Osteoblast (primary cell): Measurements from ENCODE around the gene COQ10A. TPM values are rescaled to one million over a fixed set of nuclear protein-coding genes. Genes with fewer than 3 reads are reported as not detected.

Source experiments
- DNase-seq: peaks from one replicate; pipeline ENCODE4 v3.0.0; 2011; ENCODE audit warnings: low spot score, mixed read lengths; ENCODE audit not compliant: insufficient read length; ENCODE audit errors: missing footprints
- H2AFZ ChIP-seq: 2 replicates; pipeline ENCODE4 v1.6.0; 2011; ENCODE audit warnings: mild to moderate bottlenecking, low read length
- H3K27ac ChIP-seq: 2 replicates; pipeline ENCODE4 v1.5.1; 2011; ENCODE audit warnings: mild to moderate bottlenecking, low read depth, low read length, moderate library complexity
- H3K27me3 ChIP-seq: 2 replicates; pipeline ENCODE4 v1.6.0; 2012; ENCODE audit warnings: mild to moderate bottlenecking, control low read depth, inconsistent platforms, low read length, moderate library complexity; ENCODE audit not compliant: insufficient read depth
- H3K36me3 ChIP-seq: 2 replicates; pipeline ENCODE4 v1.5.1; 2011; ENCODE audit warnings: mild to moderate bottlenecking, low read length, control low read depth, moderate library complexity; ENCODE audit not compliant: insufficient read depth
- H3K4me1 ChIP-seq: 2 replicates; pipeline ENCODE4 v1.5.1; 2011; ENCODE audit warnings: mild to moderate bottlenecking, low read length, control low read depth, moderate library complexity; ENCODE audit not compliant: insufficient read depth
- H3K4me2 ChIP-seq: 2 replicates; pipeline ENCODE4 v1.6.0; 2011; ENCODE audit warnings: mild to moderate bottlenecking, low read length; ENCODE audit not compliant: insufficient read depth
- H3K4me3 ChIP-seq: fragments of 200-600 bp; sonication (generic); 3 replicates; pipeline ENCODE4 v1.5.1; 2012; ENCODE audit warnings: mild to moderate bottlenecking, low read length, inconsistent platforms; ENCODE audit not compliant: insufficient read depth
- H3K79me2 ChIP-seq: 2 replicates; pipeline ENCODE4 v1.6.0; 2012; ENCODE audit warnings: mild to moderate bottlenecking, low read length, control low read depth, inconsistent platforms; ENCODE audit not compliant: insufficient read depth
- H3K9me3 ChIP-seq: 2 replicates; pipeline ENCODE4 v1.5.1; 2011; ENCODE audit warnings: low read depth, low read length, control low read depth
- H4K20me1 ChIP-seq: 2 replicates; pipeline ENCODE4 v1.6.0; 2012; ENCODE audit warnings: mild to moderate bottlenecking, low read length, control low read depth; ENCODE audit not compliant: insufficient read depth
- total RNA-seq: library from RNA; depleted of rRNA; stranded (reverse); fragments of >200 nt; gene quantifications from 2 replicates; pipeline ENCODE4 v1.2.3, GENCODE V29; 2012
- TF ChIP-seq, protein P1 (sequence below): IDR thresholded peaks from 2 replicates; pipeline ENCODE4 v1.5.1; 2011; ENCODE audit warnings: mild to moderate bottlenecking, low read depth, low read length, moderate library complexity; ENCODE audit errors: extremely low read depth

COQ10A gene
- total RNA-seq, 1 donor, result 10.1 TPM

DNA sequence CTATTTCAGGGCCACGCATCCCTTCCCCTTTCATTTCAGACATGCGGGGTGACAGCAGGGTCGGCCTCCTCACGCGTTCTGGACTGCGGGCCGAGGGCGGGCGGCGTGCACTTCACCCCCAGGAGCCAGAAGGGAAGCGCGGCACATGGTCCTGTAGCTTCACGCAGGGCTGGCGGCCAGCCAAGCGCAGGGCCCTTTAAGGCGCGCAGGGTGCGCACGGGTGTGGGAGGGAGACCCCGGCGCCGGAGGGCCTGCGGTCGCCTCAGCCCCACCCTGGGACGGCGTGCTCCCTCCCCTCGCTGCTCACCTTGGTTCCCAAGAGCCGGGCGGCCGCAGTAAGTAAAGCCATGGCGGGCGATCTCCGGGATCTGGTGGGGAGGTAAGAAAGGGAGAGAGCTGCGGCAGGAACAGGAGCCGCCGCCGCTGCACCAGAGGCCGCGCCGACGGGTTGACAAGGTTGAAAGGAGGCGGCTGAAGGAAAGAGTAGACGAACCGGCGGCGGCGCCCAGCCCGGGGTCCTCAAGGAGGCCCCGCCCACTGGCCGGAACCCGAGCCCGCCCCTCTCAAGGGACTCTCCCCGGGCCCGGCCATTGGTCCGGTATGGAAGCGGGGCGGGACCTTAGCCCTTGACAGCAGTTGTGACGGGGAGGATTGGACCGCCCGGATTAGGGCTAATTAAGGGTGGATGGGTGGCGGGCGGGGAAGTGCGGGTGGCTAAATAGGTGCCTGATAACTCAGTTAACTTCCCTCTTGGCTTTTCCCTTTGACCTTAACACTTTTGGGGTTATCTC lies 33.3 kb downstream of the COQ10A start, which contains the start of gene CS:
CS (minus strand) TSS at position 478 of the 791 bp plus-strand sequence; CDS start at position 349, 129 bp downstream.
- Histone ChIP-seq H3K27ac (peak within 1 kb of the TSS; percentile 89), H3K4me1 (peaks cover 22% of the 10 kb centered on the region), H3K27me3 (no peaks in the 10 kb centered on the region), H2AFZ (peak within 1 kb of the TSS; percentile 96), H3K4me3 (peak within 1 kb of the TSS; percentile 99), H4K20me1 (peaks cover 16% of the 10 kb centered on the region), H3K79me2 (peaks cover 47% of the 10 kb centered on the region), H3K36me3 (peaks cover 9% of the 10 kb centered on the region), H3K4me2 (peak within 1 kb of the TSS; percentile 100), H3K9me3 (no peaks in the 10 kb centered on the region)
- TF ChIP-seq, protein P1, sequence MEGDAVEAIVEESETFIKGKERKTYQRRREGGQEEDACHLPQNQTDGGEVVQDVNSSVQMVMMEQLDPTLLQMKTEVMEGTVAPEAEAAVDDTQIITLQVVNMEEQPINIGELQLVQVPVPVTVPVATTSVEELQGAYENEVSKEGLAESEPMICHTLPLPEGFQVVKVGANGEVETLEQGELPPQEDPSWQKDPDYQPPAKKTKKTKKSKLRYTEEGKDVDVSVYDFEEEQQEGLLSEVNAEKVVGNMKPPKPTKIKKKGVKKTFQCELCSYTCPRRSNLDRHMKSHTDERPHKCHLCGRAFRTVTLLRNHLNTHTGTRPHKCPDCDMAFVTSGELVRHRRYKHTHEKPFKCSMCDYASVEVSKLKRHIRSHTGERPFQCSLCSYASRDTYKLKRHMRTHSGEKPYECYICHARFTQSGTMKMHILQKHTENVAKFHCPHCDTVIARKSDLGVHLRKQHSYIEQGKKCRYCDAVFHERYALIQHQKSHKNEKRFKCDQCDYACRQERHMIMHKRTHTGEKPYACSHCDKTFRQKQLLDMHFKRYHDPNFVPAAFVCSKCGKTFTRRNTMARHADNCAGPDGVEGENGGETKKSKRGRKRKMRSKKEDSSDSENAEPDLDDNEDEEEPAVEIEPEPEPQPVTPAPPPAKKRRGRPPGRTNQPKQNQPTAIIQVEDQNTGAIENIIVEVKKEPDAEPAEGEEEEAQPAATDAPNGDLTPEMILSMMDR, result no peak
- peak; percentile 97 for DNase-seq

DNA sequence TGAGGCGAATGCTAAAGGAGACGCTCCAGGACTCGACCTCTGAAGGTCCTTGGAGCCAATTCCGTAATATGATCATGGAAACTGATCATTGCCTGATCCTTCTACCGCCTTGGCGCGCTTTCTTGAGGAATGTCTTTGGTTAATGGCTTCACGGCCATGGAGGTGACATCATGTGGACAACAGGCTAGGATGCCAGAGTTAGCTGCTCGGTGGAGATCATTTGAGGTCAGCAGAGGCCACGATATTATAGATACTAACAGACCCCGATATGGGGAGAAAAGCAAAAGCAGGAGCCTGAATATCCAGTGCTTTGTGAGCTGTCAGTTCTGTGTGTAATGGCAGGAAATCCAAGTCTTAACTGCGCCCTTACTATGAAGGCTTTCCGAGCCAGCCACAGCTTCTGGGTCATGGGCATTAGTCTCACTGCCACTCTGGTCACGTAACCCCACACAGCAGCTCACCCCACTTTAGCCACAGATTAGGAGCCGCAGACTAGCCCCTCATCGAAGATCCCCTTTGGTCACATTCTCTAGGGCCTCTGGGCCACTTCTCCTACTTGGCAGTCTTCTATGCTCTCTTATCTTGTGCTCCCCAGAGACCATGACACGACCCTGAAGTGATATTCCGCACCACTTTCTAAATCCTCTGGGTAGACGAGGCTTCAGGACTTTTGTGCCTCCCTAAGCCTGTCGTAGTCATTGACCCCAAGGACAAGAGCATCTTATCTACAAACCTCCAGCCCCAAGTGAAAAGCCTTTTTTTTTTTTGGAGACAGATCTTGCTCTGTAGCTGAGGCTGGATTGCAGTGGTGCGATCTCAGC lies 34.1 kb downstream of the COQ10A start:
- Histone ChIP-seq H3K9me3 (no peaks in the 10 kb centered on the region), H3K79me2 (peaks cover 41% of the 10 kb centered on the region)
- DNase-seq, result no peak

DNA sequence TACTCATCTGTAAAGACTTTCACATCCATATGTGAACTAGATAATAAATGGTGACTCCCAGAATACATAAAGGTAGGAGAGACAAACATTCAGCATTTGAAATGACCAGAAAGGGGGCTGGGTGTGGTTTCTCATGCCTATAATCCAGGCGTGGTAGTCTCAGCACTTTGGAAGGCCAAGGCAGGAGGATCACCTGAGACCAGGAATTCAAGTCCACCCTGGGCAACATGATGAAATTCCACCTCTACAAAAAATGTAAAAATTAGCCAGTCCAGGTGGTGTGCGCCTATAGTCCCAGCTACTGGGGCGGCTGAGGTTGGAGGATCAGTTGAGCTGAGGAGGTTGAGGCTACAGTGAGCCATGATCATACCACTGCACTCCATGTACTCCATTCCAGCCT lies 37.5 kb downstream of the COQ10A start:
- no peak overlapping the region for H3K4me2 ChIP-seq
- peaks cover 4% of the 10 kb centered on the region for H4K20me1 ChIP-seq
- no peak overlapping the region for H3K27ac ChIP-seq
- DNase-seq, result no peak
- H3K27me3 ChIP-seq, result no peaks in the 10 kb centered on the region
- TF ChIP-seq, protein P1, result no peak
- H3K9me3 ChIP-seq, result no peaks in the 10 kb centered on the region
- peaks cover 32% of the 10 kb centered on the region for H3K36me3 ChIP-seq
- peaks cover 7% of the 10 kb centered on the region for H3K79me2 ChIP-seq
- H3K4me1 ChIP-seq, result peaks cover 10% of the 10 kb centered on the region
- no peak overlapping the region for H2AFZ ChIP-seq
- H3K4me3 ChIP-seq, result no peak overlapping the region

More for the DNA sequence above, 34.1 kb downstream of the COQ10A start:
- TF ChIP-seq, protein P1, result no peak
- Histone ChIP-seq H4K20me1 (peaks cover 16% of the 10 kb centered on the region), H3K4me3 (peak overlapping the region; percentile 99), H3K4me1 (peaks cover 22% of the 10 kb centered on the region), H3K27ac (peak overlapping the region; percentile 89), H3K4me2 (peak overlapping the region; percentile 100), H3K36me3 (peaks cover 12% of the 10 kb centered on the region), H3K27me3 (no peaks in the 10 kb centered on the region), H2AFZ (peak overlapping the region; percentile 96)
